22Rv1 (cell line): ENCODE measurements around the gene OR5AP2.
"Not testable (repeated sequence)": the region's sequence is repeated elsewhere in the genome, so short reads cannot be mapped to it uniquely, and the experiment has no call there.

Source experiments
- H3K27ac ChIP-seq: fragments of 450-650 bp; 2 replicates; pipeline ENCODE4 v1.5.1; 2017
- ZFX ChIP-seq: fragments of 450-650 bp; IDR thresholded peaks from 2 replicates; pipeline ENCODE4 v1.6.1; 2017; ENCODE audit warnings: antibody characterized with exemption, borderline replicate concordance
- TF ChIP-seq, protein P1 (sequence below): fragments of 450-650 bp; IDR thresholded peaks from 2 replicates; pipeline ENCODE4 v1.5.1; 2017; ENCODE audit warnings: mild to moderate bottlenecking

The OR5AP2 gene

DNA sequence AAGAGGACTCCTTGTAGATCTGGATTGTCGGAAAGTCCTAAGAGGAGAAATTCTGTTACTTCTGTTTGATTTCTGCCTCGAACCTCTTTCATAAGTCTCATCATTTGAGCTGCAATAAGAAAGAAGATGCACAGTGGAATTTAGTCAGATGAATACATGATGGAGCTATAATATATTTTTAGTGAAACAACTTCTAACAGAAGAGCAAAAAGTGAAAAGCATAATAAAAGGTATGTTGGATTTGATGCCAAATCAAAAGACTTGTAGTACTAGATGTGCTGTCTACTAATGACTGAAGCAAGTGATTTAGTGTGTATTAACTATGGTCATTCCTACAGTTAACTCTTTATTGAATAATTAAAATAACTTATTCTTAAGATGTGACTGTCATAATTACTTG is at the start of gene OR5AP2:
Gene OR5AP2 (minus strand): TSS at position 101 of the 400 bp plus-strand sequence. CDS start 0 bp downstream, at position 101.
- no peak within 1 kb of the TSS for H3K27ac ChIP-seq
- TF ChIP-seq ZFX = no peak
- TF ChIP-seq, protein P1, sequence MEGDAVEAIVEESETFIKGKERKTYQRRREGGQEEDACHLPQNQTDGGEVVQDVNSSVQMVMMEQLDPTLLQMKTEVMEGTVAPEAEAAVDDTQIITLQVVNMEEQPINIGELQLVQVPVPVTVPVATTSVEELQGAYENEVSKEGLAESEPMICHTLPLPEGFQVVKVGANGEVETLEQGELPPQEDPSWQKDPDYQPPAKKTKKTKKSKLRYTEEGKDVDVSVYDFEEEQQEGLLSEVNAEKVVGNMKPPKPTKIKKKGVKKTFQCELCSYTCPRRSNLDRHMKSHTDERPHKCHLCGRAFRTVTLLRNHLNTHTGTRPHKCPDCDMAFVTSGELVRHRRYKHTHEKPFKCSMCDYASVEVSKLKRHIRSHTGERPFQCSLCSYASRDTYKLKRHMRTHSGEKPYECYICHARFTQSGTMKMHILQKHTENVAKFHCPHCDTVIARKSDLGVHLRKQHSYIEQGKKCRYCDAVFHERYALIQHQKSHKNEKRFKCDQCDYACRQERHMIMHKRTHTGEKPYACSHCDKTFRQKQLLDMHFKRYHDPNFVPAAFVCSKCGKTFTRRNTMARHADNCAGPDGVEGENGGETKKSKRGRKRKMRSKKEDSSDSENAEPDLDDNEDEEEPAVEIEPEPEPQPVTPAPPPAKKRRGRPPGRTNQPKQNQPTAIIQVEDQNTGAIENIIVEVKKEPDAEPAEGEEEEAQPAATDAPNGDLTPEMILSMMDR = no peak

GRCh38 chr11:56691179-56691578 is 48.9 kb upstream of the OR5AP2 start:
- not testable (repeated sequence) for H3K27ac ChIP-seq

- TF ChIP-seq ZFX = no peak
- TF ChIP-seq, protein P1 = no peak
- H3K27ac ChIP-seq = no peak overlapping the region
These were observed 46.4 kb upstream of the OR5AP2 start for GRCh38 chr11:56688554-56689100.

DNA sequence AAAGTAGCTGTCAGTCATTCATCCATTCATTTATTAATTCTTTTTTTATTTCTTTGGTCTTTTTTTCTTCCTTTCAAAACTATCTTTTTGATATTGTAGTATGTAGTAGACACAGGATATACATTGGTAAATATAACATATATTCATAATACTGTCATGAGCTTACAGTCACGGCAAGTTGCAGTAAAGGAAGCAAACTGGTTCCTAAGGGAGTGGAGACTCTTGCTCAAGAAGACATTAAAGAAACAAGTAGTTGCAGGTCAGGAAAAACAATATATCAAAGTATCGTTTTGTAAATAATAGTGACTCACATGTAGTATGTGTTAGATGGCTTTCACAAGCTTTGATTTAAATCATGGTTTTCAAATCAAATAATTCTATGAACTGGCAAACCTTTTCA is 28.7 kb upstream of the OR5AP2 start:
- TF ChIP-seq, protein P1 = no peak
- no peak for TF ChIP-seq ZFX
- H3K27ac ChIP-seq = no peak overlapping the region

DNA sequence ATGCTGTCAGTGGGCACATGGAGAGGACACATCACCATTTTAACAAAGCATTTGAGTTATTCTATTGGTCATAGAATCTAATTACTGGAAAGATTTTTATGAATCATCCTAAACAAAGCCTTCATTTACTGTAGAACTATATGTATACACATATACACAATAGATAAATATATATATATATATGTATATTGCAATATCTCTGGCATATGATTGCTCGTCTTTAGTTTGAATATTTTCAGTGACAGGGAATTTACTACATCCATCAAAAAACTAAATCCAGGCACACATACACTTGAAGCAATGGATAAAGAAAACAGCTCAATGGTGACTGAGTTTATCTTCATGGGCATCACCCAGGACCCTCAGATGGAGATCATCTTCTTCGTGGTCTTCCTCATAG is 21.1 kb upstream of the OR5AP2 start, which contains the start of gene OR5AR1:
Gene OR5AR1 (plus strand): TSS at position 301 of the 400 bp plus-strand sequence. CDS start 0 bp downstream, at position 301.
- TF ChIP-seq, protein P1 = no peak
- no peak for TF ChIP-seq ZFX

DNA sequence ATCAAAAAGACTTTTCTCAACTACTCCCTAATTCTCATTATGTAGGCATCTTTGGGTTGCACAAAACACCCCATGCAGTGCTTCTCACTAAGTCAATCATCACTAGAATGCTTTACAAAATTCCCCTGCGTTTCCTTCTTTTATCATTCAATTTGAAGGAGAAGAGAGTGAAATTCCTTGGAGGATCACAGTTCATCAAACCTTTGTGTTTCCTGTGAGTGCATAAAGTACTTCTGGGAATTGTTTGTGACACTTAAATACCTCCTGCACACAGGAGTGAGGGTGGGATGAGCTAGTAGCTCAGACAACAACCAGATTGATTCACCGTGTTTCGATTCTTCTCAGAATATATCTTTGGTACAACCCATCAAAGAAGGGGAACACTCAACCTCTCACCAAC is 17.5 kb upstream of the OR5AP2 start:
- no peak overlapping the region for H3K27ac ChIP-seq
- TF ChIP-seq, protein P1 = no peak
- TF ChIP-seq ZFX = no peak

More for the DNA sequence above, 21.1 kb upstream of the OR5AP2 start, which contains the start of gene OR5AR1:
- H3K27ac ChIP-seq = no peak within 1 kb of the TSS

DNA sequence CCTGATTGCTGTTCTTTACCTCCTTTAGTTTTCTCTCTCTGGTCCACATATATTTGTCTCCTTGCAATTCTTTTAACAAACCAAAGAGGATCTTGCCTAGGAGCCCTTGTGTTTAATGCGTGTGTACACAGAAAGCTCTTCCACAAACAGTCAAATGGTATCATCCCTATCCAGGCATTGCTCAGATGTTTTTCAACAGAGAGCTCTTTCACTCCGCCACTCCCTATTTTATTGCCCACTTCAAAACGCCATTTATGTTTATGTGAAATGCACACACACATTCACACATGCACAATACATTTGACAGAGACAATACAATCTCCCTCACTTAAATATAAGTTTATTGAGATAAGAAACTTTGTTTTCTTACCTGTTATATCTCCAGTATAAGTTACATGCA is 4.7 kb downstream of the OR5AP2 start:
- H3K27ac ChIP-seq = no peak overlapping the region
- TF ChIP-seq, protein P1 = no peak
- no peak for TF ChIP-seq ZFX

GRCh38 chr11:56636861-56637260 is 5.4 kb downstream of the OR5AP2 start:
- TF ChIP-seq, protein P1 = no peak
- no peak for TF ChIP-seq ZFX
- H3K27ac ChIP-seq = no peak overlapping the region
